Measurements from ENCODE around the gene CFAP119.
A peak's percentile ranks its signal among the peaks of the same experiment; 100 is the strongest.

CFAP119 gene

DNA sequence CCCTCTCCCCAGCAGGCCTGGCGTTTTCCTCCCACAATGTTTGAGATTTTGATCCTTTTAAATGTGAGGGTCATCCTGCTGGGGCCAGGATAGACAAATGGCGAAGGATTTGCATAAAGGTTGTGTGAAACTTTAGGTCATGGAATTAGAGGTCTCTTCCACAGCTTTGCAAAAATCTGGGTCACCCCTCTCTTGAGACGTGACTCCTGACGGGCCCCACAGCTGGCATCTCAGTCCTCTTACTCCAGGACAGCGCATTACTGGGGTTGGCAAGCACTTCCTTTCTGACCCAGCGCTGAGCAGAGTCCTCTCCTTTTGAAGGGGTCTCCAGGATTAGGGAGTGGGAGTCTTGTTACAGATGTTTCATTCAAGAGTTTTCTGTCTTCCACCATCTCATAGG lies 17.7 kb upstream of the CFAP119 start:
- no peak overlapping the region for H3K4me3 ChIP-seq (ENCODE audit: low read depth, low read length)
- no peaks in the 10 kb centered on the region for H3K9me3 ChIP-seq (ENCODE audit: control insufficient read depth, insufficient read depth, low read length)
- peaks cover 26% of the 10 kb centered on the region for H3K36me3 ChIP-seq (ENCODE audit: control insufficient read depth, insufficient read depth, low read length)
- H3K9ac ChIP-seq (ENCODE audit: low read depth, low read length) = no peak overlapping the region
- no peak overlapping the region for H3K27ac ChIP-seq (ENCODE audit: low read depth, low read length)
- peaks cover 5% of the 10 kb centered on the region; the same call in 1 of the 2 replicates for H3K4me1 ChIP-seq (ENCODE audit: control insufficient read depth, insufficient read depth, low read length)
- H3K27me3 ChIP-seq (ENCODE audit: control insufficient read depth, insufficient read depth, low read length) = no peaks in the 10 kb centered on the region

- H3K27ac ChIP-seq (ENCODE audit: low read depth, low read length) = peak overlapping the region; percentile 25
- H3K4me1 ChIP-seq (ENCODE audit: control insufficient read depth, insufficient read depth, low read length) = peaks cover 5% of the 10 kb centered on the region; the same call in 1 of the 2 replicates
- no peaks in the 10 kb centered on the region for H3K9me3 ChIP-seq (ENCODE audit: control insufficient read depth, insufficient read depth, low read length)
- H3K9ac ChIP-seq (ENCODE audit: low read depth, low read length) = no peak overlapping the region
- H3K36me3 ChIP-seq (ENCODE audit: control insufficient read depth, insufficient read depth, low read length) = peaks cover 33% of the 10 kb centered on the region
- no peaks in the 10 kb centered on the region for H3K27me3 ChIP-seq (ENCODE audit: control insufficient read depth, insufficient read depth, low read length)
- no peak overlapping the region for H3K4me3 ChIP-seq (ENCODE audit: low read depth, low read length)
Observed at GRCh38 chr16:30778549-30779244, 16.8 kb upstream of the CFAP119 start.

GRCh38 chr16:30777591-30778297 lies 15.9 kb upstream of the CFAP119 start:
- no peaks in the 10 kb centered on the region for H3K9me3 ChIP-seq (ENCODE audit: control insufficient read depth, insufficient read depth, low read length)
- peak overlapping the region; percentile 25 for H3K27ac ChIP-seq (ENCODE audit: low read depth, low read length)
- H3K9ac ChIP-seq (ENCODE audit: low read depth, low read length) = no peak overlapping the region
- H3K36me3 ChIP-seq (ENCODE audit: control insufficient read depth, insufficient read depth, low read length) = peaks cover 33% of the 10 kb centered on the region
- H3K4me3 ChIP-seq (ENCODE audit: low read depth, low read length) = no peak overlapping the region
- H3K4me1 ChIP-seq (ENCODE audit: control insufficient read depth, insufficient read depth, low read length) = peaks cover 5% of the 10 kb centered on the region; the same call in 1 of the 2 replicates
- H3K27me3 ChIP-seq (ENCODE audit: control insufficient read depth, insufficient read depth, low read length) = no peaks in the 10 kb centered on the region

- Histone ChIP-seq H3K27ac (ENCODE audit: low read depth, low read length) (peak overlapping the region; percentile 96), H3K9me3 (ENCODE audit: control insufficient read depth, insufficient read depth, low read length) (no peaks in the 10 kb centered on the region), H3K27me3 (ENCODE audit: control insufficient read depth, insufficient read depth, low read length) (no peaks in the 10 kb centered on the region), H3K4me1 (ENCODE audit: control insufficient read depth, insufficient read depth, low read length) (peaks cover 5% of the 10 kb centered on the region; the same call in 1 of the 2 replicates), H3K36me3 (ENCODE audit: control insufficient read depth, insufficient read depth, low read length) (peaks cover 41% of the 10 kb centered on the region), H3K9ac (ENCODE audit: low read depth, low read length) (peak overlapping the region; percentile 99), H3K4me3 (ENCODE audit: low read depth, low read length) (peak overlapping the region; percentile 95)
Observed at GRCh38 chr16:30775392-30776188, 13.7 kb upstream of the CFAP119 start.

DNA sequence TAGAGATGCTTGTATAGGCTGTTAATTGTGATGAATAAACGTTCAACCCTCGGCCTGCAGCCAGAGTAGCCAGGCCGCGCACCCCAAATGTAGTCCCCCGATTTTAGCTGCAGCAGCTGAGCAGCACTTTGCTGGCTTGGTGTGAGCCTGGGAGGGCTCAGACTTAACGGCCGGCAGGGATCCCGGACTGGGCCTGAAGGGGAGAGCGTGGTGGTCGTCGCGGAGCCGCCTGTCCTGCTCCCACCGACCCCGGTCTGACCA lies 13.2 kb upstream of the CFAP119 start:
- H3K27ac ChIP-seq (ENCODE audit: low read depth, low read length) = peak overlapping the region; percentile 96
- peak overlapping the region; percentile 99; the same call in 1 of the 2 replicates for H3K9ac ChIP-seq (ENCODE audit: low read depth, low read length)
- peaks cover 47% of the 10 kb centered on the region for H3K36me3 ChIP-seq (ENCODE audit: control insufficient read depth, insufficient read depth, low read length)
- H3K27me3 ChIP-seq (ENCODE audit: control insufficient read depth, insufficient read depth, low read length) = no peaks in the 10 kb centered on the region
- no peaks in the 10 kb centered on the region for H3K9me3 ChIP-seq (ENCODE audit: control insufficient read depth, insufficient read depth, low read length)
- H3K4me3 ChIP-seq (ENCODE audit: low read depth, low read length) = peak overlapping the region; percentile 95
- peaks cover 5% of the 10 kb centered on the region; the same call in 1 of the 2 replicates for H3K4me1 ChIP-seq (ENCODE audit: control insufficient read depth, insufficient read depth, low read length)

- Histone ChIP-seq H3K27ac (ENCODE audit: low read depth, low read length) (peak overlapping the region; percentile 96), H3K27me3 (ENCODE audit: control insufficient read depth, insufficient read depth, low read length) (no peaks in the 10 kb centered on the region), H3K4me3 (ENCODE audit: low read depth, low read length) (peak overlapping the region; percentile 95), H3K9ac (ENCODE audit: low read depth, low read length) (no peak overlapping the region), H3K9me3 (ENCODE audit: control insufficient read depth, insufficient read depth, low read length) (no peaks in the 10 kb centered on the region), H3K36me3 (ENCODE audit: control insufficient read depth, insufficient read depth, low read length) (peaks cover 51% of the 10 kb centered on the region), H3K4me1 (ENCODE audit: control insufficient read depth, insufficient read depth, low read length) (peaks cover 5% of the 10 kb centered on the region; the same call in 1 of the 2 replicates)
Observed at GRCh38 chr16:30774367-30775130, 12.7 kb upstream of the CFAP119 start.

DNA sequence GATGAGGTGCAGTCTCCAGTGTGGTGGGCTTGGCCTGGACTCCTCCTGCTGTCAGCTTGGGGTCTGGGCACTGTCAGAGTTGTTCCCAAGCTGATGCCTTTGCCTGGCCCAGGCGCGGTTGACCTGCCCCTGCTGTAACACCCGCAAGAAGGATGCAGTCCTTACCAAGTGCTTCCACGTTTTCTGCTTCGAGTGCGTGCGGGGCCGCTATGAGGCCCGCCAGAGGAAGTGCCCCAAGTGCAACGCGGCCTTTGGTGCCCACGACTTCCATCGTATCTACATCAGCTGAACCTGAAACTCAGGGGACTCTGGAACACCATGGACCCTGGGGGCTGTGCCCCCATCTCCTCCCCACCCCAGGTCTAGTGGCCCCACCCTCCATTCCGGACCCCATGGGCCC lies 12.0 kb upstream of the CFAP119 start:
- H3K9me3 ChIP-seq (ENCODE audit: control insufficient read depth, insufficient read depth, low read length) = no peaks in the 10 kb centered on the region
- H3K36me3 ChIP-seq (ENCODE audit: control insufficient read depth, insufficient read depth, low read length) = peaks cover 58% of the 10 kb centered on the region
- H3K9ac ChIP-seq (ENCODE audit: low read depth, low read length) = no peak overlapping the region
- no peak overlapping the region for H3K27ac ChIP-seq (ENCODE audit: low read depth, low read length)
- H3K4me1 ChIP-seq (ENCODE audit: control insufficient read depth, insufficient read depth, low read length) = peaks cover 5% of the 10 kb centered on the region; the same call in 1 of the 2 replicates
- no peaks in the 10 kb centered on the region for H3K27me3 ChIP-seq (ENCODE audit: control insufficient read depth, insufficient read depth, low read length)
- H3K4me3 ChIP-seq (ENCODE audit: low read depth, low read length) = no peak overlapping the region

DNA sequence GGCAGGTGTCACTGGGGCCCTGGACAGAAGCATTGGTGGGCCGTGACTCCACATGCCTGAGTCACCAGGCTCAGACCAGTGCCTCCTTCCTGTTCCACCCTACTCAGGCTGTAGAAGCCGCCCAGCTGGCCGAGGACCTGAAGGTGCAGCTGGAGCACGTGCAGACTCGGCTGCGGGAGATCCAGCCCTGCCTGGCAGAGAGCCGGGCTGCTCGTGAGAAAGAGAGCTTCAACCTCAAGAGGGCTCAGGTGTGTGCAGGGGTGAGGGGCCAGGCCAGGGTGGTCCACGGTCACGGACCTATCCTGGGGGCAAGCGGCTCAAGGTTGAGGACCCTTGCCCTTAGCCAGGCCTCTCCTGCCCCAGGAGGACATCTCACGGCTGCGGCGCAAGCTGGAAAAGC lies 9.9 kb upstream of the CFAP119 start:
- Histone ChIP-seq H3K27me3 (ENCODE audit: control insufficient read depth, insufficient read depth, low read length) (no peaks in the 10 kb centered on the region), H3K9ac (ENCODE audit: low read depth, low read length) (no peak overlapping the region), H3K4me3 (ENCODE audit: low read depth, low read length) (no peak overlapping the region), H3K4me1 (ENCODE audit: control insufficient read depth, insufficient read depth, low read length) (no peaks in the 10 kb centered on the region), H3K9me3 (ENCODE audit: control insufficient read depth, insufficient read depth, low read length) (no peaks in the 10 kb centered on the region), H3K36me3 (ENCODE audit: control insufficient read depth, insufficient read depth, low read length) (peaks cover 79% of the 10 kb centered on the region), H3K27ac (ENCODE audit: low read depth, low read length) (no peak overlapping the region)

GRCh38 chr16:30769379-30770089 lies 7.7 kb upstream of the CFAP119 start:
- Histone ChIP-seq H3K9me3 (ENCODE audit: control insufficient read depth, insufficient read depth, low read length) (no peaks in the 10 kb centered on the region), H3K4me1 (ENCODE audit: control insufficient read depth, insufficient read depth, low read length) (no peaks in the 10 kb centered on the region), H3K4me3 (ENCODE audit: low read depth, low read length) (no peak overlapping the region), H3K36me3 (ENCODE audit: control insufficient read depth, insufficient read depth, low read length) (peaks cover 98% of the 10 kb centered on the region), H3K9ac (ENCODE audit: low read depth, low read length) (no peak overlapping the region), H3K27ac (ENCODE audit: low read depth, low read length) (no peak overlapping the region), H3K27me3 (ENCODE audit: control insufficient read depth, insufficient read depth, low read length) (no peaks in the 10 kb centered on the region)

DNA sequence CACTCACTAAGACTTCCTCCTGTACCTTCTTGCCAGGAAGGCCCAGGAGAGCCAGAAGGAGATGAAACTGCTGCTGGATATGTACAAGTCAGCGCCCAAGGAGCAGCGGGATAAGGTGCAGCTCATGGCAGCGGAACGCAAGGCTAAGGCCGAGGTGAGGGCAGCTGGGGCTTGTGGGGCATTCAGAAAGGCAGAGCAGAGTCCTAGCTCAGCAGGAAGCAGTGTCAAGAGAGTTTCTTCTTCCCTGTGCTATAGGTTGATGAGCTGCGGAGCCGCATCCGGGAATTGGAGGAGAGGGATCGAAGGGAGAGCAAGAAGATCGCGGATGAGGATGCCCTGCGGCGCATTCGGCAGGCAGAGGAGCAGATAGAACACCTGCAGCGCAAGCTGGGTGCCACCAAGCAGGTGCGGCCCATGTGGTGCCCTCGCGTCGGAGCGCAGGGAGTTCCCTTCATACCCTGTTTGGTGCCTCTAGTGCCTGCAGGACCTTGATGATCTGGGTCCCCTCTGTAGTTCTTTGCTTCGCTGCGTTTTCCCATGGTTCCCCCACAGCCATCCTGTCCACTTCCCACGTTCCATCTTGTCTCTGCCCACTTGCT lies 6.8 kb upstream of the CFAP119 start:
- H3K36me3 ChIP-seq (ENCODE audit: control insufficient read depth, insufficient read depth, low read length) = peaks cover 98% of the 10 kb centered on the region
- no peak overlapping the region for H3K9ac ChIP-seq (ENCODE audit: low read depth, low read length)
- H3K27me3 ChIP-seq (ENCODE audit: control insufficient read depth, insufficient read depth, low read length) = no peaks in the 10 kb centered on the region

More for the DNA sequence above, 6.8 kb upstream of the CFAP119 start:
- H3K9me3 ChIP-seq (ENCODE audit: control insufficient read depth, insufficient read depth, low read length) = no peaks in the 10 kb centered on the region
- no peaks in the 10 kb centered on the region for H3K4me1 ChIP-seq (ENCODE audit: control insufficient read depth, insufficient read depth, low read length)
- no peak overlapping the region for H3K4me3 ChIP-seq (ENCODE audit: low read depth, low read length)
- H3K27ac ChIP-seq (ENCODE audit: low read depth, low read length) = no peak overlapping the region

Measured in HUES48 (cell line).